Glomerular endothelial cell (primary cell): ENCODE measurements around the gene IQCE. TPM values are rescaled to one million over a fixed set of nuclear protein-coding genes. Genes with fewer than 3 reads are reported as not detected.
"Not testable (repeated sequence)": the region's sequence is repeated elsewhere in the genome, so short reads cannot be mapped to it uniquely, and the experiment has no call there.

Experiments used
- DNase-seq: peaks from one replicate; pipeline ENCODE4 v3.0.0-alpha.2; 2011; ENCODE audit warnings: low read depth, low spot score; ENCODE audit errors: extremely low read depth
- total RNA-seq: library from RNA; depleted of rRNA; stranded (reverse); fragments of >200 nt; gene quantifications from 2 replicates; pipeline ENCODE4 v1.2.3, GENCODE V29; 2015

Gene IQCE
- total RNA-seq, 1 donor from 2014 or later: 12.7 TPM

DNA sequence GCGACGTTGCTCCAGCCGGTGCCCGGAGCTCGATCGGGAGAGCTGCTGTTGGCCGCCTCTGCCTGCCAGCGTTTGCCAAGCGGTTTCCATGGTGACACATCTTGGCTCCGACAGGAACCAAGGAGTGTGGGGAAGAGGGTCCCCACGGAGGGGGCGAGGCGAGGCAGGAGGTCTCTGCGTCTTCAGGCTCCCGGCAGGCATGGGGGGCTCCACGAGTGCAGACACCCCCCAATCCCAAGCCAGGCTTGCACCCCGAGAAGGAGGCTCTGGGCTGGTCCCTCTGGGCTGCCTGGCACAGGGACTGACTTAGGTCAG, 27.0 kb upstream of the IQCE start:
- DNase-seq: not testable (repeated sequence)

DNA sequence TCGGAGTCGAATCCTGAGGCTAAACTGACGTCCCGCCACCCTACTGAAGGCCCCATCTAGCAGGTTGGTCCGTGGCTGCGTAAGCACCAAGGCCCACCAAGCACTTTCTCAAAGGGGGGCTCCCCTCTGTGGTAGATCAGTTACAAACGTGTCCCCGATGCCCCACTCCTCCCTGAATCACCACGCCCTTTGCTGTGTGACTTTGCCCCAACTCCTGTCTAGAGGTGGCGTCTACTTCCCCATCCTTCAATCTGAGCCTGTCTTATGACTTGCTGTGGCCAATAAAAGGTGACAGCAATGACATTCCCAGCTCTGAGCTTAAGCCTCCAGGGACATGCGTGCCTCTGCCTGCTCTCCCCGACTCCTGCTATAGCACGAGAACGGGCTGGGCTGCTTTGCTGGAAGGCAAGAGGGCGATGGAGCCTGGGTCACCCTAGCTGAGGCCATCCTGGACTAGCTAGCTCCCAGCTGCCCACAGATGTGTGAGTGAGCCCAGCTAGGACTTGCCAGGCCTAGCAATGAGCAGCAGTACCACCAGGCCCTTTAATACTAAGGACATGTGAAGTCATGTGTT, 26.5 kb upstream of the IQCE start:
- DNase-seq: not testable (repeated sequence)

DNA sequence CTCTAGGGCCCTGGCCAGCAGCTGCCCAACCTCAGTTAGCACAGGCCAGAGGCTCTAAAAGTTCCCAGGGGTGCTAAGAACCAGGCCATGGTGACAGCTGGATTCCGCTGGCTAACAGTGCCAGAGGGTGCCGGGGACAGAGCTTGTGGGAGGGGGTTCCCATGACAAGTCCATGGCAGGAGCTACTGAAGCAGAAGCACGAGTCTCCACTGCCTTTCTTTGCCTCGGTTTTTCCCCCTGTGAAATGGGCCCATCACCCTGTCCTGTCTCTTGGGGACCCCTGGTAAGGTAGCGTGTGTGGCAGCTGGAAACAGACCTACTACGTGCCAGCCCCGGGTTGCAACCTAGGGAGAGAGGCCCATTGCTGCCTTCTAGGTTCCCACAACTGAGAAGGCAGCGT, 26.0 kb upstream of the IQCE start:
- DNase-seq: not testable (repeated sequence)

DNA sequence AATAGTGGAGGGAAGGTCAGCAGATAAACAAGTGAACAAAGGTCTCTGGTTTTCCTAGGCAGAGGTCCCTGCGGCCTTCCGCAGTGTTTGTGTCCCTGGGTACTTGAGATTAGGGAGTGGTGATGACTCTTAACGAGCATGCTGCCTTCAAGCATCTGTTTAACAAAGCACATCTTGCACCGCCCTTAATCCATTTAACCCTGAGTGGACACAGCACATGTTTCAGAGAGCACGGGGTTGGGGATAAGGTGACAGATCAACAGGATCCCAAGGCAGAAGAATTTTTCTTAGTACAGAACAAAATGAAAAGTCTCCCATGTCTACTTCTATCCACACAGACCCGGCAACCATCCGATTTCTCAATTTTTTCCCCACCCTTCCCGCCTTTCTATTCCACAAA, 25.2 kb upstream of the IQCE start:
- DNase-seq: not testable (repeated sequence)

DNA sequence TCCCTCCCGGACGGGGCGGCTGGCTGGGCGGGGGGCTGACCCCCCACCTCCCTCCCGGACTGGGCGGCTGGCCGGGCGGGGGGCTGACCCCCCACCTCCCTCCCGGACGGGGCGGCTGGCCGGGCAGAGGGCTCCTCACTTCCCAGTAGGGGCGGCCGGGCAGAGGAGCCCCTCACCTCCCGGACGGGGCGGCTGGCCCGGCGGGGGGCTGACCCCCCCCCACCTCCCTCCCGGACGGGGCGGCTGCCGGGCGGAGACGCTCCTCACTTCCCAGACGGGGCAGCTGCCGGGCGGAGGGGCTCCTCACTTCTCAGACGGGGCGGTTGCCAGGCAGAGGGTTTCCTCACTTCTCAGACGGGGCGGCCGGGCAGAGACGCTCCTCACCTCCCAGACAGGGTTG, 24.6 kb upstream of the IQCE start:
- not testable (repeated sequence) for DNase-seq

DNA sequence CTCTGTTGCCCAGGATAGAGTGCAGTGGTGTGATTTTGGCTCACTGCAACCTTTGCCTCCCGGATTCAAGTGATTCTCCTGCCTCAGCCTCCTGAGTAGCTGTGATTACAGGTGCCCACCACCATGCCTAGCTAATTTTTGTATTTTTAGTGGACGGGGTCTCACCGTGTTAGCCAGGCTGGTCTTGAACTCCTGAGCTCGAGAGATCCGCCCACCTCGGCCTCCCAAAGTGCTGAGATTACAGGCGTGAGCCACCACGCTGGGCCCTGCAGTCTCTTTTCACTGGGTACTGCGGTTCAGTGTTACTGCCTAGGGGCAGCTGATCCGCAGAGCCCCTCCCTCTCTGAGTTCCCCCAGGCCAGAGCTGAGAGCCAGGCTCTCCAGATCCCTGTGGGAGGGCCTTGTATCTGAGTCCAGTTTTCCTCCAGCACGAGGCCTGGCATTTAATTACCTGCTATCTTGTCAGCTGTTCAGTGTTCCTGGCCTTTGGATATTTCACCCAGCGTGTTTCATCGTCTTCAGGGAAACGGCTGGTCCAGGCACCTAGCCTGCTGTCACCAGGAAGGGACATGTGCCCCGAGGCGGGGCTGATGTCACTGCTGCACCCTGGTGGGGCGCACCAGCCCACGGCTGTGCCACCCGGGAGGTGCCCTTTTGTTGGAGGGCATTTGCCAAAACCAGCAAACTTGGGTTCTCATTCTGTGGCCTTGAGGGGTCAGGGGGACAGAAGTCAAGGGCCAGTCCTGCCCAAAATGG, 22.7 kb upstream of the IQCE start:
- not testable (repeated sequence) for DNase-seq

DNA sequence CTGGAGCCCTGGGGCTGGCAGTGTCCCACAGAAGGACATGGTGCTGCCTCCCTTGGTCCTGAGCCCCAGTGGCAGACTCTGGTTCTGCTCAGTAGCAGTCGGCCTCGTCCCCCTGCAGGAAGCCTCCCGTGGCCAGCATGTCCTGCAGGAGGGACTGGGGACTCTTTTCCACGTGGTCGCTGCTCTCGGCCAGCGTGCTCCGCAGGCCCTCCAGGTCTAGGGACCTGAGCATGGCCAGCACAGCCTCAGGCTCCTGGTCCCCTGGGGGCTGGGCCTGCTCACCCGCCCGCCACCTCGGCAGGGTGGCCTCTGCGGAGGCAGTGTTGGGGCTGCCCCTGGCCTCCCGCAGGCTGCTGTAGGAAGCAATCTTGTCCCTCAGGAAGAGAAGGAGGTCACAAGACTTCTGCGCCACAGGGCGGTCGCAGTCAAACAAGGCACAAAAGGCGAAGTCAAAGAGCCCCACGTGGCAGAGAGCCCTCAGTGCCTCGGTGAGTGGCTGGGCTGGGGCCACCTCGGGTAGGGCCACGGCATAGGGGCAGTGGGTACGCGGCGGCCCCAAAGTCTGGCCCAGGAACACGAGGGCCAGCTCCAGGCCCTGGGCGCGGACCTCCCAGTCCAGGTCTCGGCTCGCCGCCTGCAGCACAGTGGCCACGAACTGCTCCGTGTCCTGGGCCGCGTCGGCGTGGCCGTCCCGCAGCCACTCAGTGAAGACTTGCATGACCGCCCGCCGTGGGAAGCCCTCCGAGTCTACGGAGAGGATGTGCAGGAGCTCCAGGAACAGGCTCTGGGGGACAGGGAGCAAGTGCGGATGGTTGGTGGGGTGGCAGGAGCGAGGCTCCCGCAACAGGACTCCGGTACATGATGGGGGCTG, 20.6 kb upstream of the IQCE start:
- DNase-seq: no peak

DNA sequence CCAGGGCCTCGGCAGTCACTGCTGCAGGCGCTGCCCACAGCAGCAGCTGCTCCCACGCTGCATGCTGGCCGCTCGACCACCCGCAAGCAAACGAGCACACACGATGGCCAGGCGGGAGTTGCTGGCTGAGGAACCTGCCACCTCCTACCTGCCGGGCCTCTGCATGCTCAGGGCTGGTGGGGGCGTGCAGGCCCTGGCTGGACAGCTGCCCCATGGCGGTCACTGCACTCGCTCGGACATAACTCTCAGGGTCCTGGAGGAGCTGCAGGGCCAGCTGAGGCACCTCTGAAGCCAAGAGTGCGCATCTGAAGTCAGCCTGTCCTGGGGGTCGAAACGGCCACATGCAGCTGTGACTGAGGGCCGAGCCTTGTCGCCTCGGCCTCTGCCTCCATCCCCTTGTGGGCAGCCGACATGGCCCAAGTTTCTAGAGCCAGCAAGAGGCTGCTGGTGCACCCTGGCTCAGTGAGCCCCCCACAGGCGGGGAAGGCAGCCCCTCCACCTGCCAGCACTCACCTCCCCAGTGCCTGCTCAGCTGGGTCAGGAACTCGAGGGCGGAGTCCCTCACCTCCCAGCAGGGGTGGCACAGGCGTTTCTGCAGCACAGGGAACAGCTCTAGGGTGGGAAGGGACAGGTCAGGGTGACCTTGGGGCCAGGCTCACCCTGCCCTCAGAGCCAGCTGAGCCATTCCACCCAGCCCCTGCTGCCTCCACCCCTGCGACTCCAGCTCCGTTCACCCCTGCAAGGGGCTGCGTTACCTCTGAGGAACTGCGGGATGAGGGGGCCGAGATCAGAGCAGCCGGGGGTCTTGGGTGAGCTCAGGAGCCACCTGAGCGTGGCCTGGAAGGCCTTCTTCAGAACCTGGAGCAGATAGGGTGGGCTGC, 19.5 kb upstream of the IQCE start:
- no peak for DNase-seq

DNA sequence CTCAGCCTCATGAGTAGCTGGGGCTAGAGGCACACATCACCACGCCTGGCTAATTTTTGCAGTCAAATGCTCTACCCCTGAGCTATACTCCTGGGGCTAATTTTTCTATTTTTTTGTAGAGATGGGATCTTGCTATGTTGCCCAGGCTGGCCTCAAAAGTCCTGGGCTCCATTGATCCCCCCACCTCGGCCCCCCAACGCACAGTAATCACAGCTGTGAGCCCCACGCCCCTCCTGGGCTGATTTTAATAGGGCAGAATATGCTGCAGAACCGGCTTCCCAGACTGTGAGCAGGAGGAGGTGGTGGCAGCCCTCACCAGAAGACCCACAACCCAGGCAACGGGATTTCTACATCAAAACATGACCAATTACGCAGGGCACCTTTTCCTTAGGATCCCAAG, 18.6 kb upstream of the IQCE start:
- no peak for DNase-seq

DNA sequence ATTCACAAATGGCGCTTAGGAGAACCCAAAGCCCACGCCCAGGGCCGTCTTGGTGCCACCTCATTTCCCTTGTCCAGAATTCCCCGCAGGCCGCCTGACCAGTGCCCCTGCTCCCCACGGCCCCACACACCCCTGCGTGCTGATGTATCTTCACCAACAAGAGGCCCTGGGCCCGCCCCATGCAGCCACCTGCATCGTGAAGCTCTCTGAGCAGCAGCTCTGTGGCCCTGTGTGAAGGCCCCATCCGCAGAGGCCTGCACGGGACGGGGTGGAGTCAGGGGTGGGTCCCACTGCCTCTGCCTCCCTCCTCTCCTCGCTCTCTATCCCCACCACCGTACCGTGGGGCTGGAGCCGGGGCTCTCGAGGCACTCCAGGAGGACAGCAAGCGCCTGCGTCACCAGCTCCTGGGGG, 18.1 kb upstream of the IQCE start:
- no peak for DNase-seq

DNA sequence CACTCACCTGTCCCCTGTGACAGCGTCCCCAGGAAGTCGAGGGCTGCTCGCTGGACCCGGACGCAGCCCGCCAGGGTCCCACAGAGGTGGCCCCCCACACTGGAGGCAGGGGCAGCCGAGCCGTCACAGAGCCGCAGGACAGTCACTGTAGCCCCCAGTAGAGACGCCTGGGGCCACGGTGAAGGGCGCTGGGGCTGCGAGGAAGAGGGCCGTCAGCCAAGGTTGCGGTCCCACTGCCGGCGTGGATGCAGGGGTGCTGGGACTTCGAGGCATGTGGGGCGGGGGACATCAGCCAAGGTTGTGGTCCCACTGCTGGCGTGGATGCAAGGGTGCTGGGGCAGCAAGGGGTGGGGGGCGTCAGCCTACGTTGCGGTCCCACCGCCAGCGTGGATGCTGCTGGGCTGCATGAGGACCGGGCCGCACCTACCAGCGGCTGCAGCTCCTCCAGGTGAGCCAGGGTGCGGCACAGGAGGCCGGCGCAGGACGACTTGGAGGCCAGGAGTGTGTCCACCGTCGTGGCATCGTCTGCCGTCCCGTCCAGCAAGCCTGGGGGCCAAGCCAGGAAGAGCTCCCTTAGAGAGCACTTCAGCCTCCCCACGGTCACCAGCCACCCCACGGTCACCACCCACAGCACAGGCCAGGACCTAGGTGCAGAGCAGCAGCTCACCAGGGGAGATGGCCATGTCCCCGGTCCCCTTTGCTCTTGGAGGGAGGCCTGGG, 17.3 kb upstream of the IQCE start:
- no peak for DNase-seq

DNA sequence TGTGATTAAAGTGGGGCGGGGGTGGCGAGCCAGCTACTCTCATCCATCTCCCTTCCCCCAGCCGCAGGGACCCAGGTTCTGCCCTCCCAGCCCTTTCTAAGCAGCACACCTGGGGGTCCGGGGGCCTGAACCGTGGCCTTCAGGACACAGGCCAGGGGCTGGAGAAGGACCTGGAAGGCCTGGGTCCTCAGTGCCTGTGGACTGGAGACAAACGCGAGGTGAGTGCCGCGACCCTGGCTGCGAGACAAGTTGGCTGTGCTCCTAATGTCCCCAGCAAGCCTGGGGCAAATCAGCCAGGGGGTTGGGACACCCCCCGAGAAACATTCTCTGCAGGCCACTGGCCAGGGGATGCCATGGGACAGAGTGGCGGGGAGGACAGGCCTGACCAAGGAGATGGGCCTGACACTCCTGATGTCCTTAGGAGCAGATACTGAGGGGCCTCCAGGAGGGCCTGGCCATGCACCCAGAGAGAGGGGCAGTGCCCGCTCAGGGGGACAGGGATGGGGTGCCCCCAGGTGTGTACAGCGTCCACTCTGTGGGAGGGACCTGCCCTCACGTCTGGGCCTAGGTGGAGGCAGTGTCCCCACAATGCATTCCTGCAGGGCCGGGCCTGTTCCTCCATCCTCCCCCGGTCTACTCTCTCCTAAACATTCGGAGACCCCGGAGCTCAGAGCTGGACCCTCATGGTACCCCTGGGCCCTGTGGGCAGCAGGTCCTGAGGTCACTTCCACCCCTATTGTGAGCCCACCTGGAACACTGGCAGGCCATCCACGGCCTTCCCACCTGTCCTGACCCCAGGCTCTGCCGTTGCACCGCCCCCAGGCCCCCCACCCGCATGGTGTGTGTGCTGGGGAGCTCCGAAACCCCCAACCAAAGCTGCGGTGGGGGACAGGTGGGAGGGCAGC, 16.5 kb upstream of the IQCE start:
- no peak for DNase-seq

DNA sequence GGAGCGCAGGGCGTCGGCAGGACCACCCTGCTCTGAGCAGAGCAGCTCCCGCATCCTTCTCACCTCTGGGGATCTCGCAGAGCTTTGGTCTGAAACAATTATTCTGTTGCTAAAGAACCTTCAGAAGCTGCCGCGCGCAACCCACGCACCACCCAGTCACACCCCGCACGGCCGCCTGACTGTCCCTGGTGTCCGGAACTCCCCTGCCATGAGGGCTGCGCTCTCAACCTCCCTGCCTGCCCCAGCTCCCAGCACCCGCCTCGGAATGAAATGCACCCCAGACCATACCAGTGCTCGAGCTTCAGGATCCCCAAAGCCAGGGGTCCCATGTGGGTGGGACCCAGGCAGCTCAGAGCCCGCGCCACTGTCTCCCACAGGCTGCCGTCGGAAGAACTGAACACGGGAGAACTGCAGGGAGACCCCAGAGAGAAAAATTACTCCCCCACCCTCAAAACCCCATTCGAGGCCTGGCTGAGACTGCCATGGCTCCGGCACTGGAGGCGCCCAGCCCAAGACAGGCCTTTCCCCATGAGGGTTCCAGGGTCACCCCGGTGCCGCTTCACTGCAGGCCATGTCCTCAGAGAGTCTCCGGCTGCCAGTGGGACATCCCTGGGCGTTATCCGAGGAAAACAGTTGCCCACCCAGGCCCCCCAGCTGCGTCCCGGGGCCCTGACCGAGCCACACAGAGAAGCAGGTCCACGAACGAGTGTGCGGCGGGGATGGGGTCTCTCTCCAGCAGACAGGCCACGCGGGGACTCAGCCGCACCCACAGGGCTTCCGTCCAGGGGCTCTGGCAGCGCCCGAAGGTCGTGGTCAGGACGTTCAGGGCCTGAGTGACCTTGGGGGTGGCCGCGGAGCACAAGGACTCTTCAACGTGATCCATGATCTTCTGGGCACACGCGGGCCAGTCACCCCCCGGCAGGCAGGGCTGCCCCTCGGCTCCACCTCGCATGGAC, 15.6 kb upstream of the IQCE start:
- no peak for DNase-seq

DNA sequence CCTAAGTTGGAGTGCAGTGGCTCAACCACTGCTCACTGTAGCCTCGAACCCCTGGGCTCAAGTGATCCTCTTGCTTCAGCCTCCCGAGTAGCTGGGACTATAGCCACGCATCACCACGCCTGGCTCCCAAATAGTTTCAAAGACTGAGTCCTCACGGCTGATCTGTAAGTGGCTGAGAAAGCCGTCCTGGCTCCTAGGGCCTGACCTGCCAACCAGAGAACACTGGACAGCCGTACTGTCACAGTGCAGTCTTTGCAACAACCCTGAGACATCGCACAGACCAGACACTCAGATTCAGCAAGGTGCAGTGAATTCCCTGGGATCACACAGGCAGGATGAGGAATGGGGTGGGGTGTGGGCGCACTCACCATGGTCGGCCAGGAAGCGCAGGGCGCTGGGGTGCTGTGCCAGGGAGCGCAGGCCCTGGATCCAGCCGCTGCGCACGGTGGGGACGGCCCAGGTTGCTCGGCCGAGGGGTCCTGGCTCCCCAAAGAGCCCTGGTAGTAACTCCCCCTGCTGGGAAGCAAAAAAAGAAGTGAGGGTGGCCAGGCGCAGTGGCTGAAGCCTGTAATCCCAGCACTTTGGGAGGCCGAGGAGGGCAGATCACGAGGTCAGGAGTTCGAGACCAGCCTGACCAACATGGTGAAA, 14.1 kb upstream of the IQCE start:
- no peak for DNase-seq

DNA sequence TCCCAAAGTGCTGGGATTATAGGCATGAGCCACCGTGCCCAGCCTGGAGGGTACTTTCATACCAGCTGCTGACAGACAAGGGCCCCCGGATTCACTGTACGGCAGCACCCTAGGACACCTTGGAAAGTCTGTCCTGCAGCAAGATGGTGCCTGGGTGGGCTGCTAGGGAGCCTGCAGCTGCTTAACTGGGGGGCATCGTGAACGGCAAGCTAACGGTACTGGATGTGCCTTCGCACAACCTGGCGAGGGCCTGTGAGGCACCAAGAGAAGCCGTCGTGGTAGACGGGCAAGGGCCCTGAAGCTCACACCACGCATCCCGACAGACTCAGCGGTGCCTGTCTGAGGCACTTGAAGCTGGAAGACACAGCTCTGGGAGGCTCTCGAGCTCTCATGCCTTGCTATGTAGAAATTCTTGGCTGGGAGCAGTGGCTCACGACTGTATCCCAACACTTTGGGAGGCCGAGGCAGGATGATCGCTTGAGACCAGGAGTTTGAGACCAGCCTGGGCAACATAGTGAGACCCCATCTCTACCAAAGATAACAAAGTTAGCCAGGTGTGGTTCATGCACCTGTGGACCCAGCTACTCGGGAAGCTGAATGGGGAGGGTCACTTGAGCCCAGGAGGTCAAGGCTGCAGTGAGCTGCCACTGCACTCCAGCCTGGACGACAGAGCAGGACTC, 12.9 kb upstream of the IQCE start:
- DNase-seq: no peak

DNA sequence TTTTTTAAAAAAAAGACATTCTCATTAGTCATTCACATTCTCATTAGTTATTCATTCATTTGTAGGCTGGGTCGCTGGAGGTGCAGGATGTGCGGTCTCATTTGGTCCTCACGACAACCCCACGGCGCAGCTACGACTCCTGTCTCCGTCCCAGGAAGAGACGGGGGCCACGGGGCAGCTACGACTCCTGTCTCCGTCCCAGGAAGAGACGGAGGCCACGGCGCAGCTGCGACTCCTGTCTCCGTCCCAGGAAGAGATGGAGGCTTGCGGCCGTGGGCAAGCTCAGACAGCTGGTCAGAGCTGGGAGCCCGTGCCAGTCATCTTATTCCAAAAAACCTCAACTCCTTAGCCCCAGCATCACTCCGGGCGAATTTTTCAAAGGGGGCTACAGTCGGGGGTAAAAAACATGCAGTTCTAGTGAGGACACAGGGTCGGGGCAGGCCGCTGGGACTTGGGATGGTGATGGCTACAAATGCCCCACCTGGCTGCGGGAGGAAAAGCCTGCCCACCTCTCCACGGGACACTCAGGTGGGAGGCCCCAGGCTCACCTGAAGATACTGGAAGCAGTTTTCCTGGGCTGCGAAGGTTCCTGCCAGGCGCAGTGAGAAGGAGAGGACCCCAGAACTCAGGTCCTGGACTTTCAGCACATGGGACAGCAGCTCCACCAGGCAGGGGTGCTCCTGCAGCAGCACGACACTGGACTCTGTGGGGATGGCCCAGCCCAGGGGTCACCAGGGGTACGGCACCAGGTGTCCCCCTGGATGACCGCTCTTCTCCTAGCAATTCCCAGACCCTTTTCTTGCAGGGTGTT, 11.8 kb upstream of the IQCE start:
- no peak for DNase-seq
